ENCODE measurements around the gene CRY2. TPM values are rescaled to one million over a fixed set of nuclear protein-coding genes. Genes with fewer than 3 reads are reported as not detected.

CRY2 gene
- total RNA-seq, 2 donors from 2014 or later: 19.8 to 20.1 TPM

- H3K4me3 ChIP-seq (ENCODE audit: low read length): peak overlapping the region; percentile 3
- H3K9me3 Mint-ChIP-seq: no peaks in the 10 kb centered on the region
- 25 to 28% methylated on average over 17 to 22 of the region's 22 CpGs for WGBS, 2 experiments (ENCODE audit: insufficient coverage in 1 of 2, insufficient read length in 1 of 2)
- no peak overlapping the region for H3K27ac ChIP-seq (ENCODE audit: low read depth, low read length)
- TF ChIP-seq CTCF (conservative IDR thresholded peaks at IDR 0.05): peak; percentile 95
- H3K4me1 ChIP-seq (ENCODE audit: control insufficient read depth, insufficient read depth, low read length): peaks cover 4% of the 10 kb centered on the region
- no peaks in the 10 kb centered on the region for H3K36me3 ChIP-seq (ENCODE audit: control insufficient read depth, insufficient read depth, low read length)
- H3K27ac Mint-ChIP-seq: peak overlapping the region; percentile 36
- peaks cover 47% of the 10 kb centered on the region for H3K27me3 ChIP-seq (ENCODE audit: control insufficient read depth, insufficient read depth, low read length, poor library complexity, severe bottlenecking)
- no peaks in the 10 kb centered on the region for H3K36me3 Mint-ChIP-seq (ENCODE audit: low read depth)
- no peaks in the 10 kb centered on the region for H3K9me3 ChIP-seq (ENCODE audit: control insufficient read depth, low read length)
- peak; percentile 96 for DNase-seq
- no peak overlapping the region for H3K4me3 Mint-ChIP-seq
- peaks cover 7% of the 10 kb centered on the region for H3K4me1 Mint-ChIP-seq
- H3K9ac ChIP-seq (ENCODE audit: extremely low read depth, low read length, poor library complexity, severe bottlenecking): no peak overlapping the region
- H3K27me3 Mint-ChIP-seq (ENCODE audit: insufficient read depth): peaks cover 51% of the 10 kb centered on the region
Observed at GRCh38 chr11:45843158-45843924, 3.9 kb upstream of the CRY2 start.

- H3K4me3 Mint-ChIP-seq: no peak overlapping the region
- Histone ChIP-seq H3K36me3 (ENCODE audit: control insufficient read depth, insufficient read depth, low read length) (no peaks in the 10 kb centered on the region), H3K27me3 (ENCODE audit: control insufficient read depth, insufficient read depth, low read length, poor library complexity, severe bottlenecking) (peaks cover 47% of the 10 kb centered on the region), H3K4me3 (ENCODE audit: low read length) (no peak overlapping the region), H3K27ac (ENCODE audit: low read depth, low read length) (no peak overlapping the region), H3K9me3 (ENCODE audit: control insufficient read depth, low read length) (no peaks in the 10 kb centered on the region), H3K9ac (ENCODE audit: extremely low read depth, low read length, poor library complexity, severe bottlenecking) (no peak overlapping the region), H3K4me1 (ENCODE audit: control insufficient read depth, insufficient read depth, low read length) (peaks cover 9% of the 10 kb centered on the region)
- DNase-seq: no peak
- no peak overlapping the region for H3K27ac Mint-ChIP-seq
- H3K36me3 Mint-ChIP-seq (ENCODE audit: low read depth): no peaks in the 10 kb centered on the region
- H3K27me3 Mint-ChIP-seq (ENCODE audit: insufficient read depth): peaks cover 56% of the 10 kb centered on the region
- peaks cover 14% of the 10 kb centered on the region for H3K4me1 Mint-ChIP-seq
- TF ChIP-seq CTCF (conservative IDR thresholded peaks at IDR 0.05): no peak
- 74 to 100% methylated on average over 1 to 3 of the region's 3 CpGs for WGBS, 2 experiments (ENCODE audit: insufficient coverage in 1 of 2, insufficient read length in 1 of 2)
- no peaks in the 10 kb centered on the region for H3K9me3 Mint-ChIP-seq
Observed at GRCh38 chr11:45844822-45845578, 2.3 kb upstream of the CRY2 start.

GRCh38 chr11:45846174-45846675 is 1.1 kb upstream of the CRY2 start:
- Histone ChIP-seq H3K36me3 (ENCODE audit: control insufficient read depth, insufficient read depth, low read length) (no peaks in the 10 kb centered on the region), H3K4me1 (ENCODE audit: control insufficient read depth, insufficient read depth, low read length) (peaks cover 9% of the 10 kb centered on the region), H3K9me3 (ENCODE audit: control insufficient read depth, low read length) (no peaks in the 10 kb centered on the region), H3K9ac (ENCODE audit: extremely low read depth, low read length, poor library complexity, severe bottlenecking) (no peak overlapping the region), H3K27ac (ENCODE audit: low read depth, low read length) (no peak overlapping the region), H3K4me3 (ENCODE audit: low read length) (no peak overlapping the region), H3K27me3 (ENCODE audit: control insufficient read depth, insufficient read depth, low read length, poor library complexity, severe bottlenecking) (peaks cover 47% of the 10 kb centered on the region)
- peaks cover 50% of the 10 kb centered on the region for H3K27me3 Mint-ChIP-seq (ENCODE audit: insufficient read depth)
- H3K36me3 Mint-ChIP-seq (ENCODE audit: low read depth): no peaks in the 10 kb centered on the region
- WGBS, 2 experiments (ENCODE audit: insufficient coverage in 1 of 2, insufficient read length in 1 of 2): 73 to 74% methylated on average over 3 to 4 of the region's 4 CpGs
- DNase-seq: no peak
- no peaks in the 10 kb centered on the region for H3K9me3 Mint-ChIP-seq
- no peak overlapping the region for H3K27ac Mint-ChIP-seq
- no peak overlapping the region for H3K4me3 Mint-ChIP-seq
- TF ChIP-seq CTCF (conservative IDR thresholded peaks at IDR 0.05): no peak
- H3K4me1 Mint-ChIP-seq: peaks cover 14% of the 10 kb centered on the region
